ENCODE results near the gene LGALS12.

The LGALS12 gene

GRCh38 chr11:63551091-63551888 is 45.4 kb downstream of the LGALS12 start:
- no peak overlapping the region for H3K4me3 ChIP-seq (ENCODE audit: low read depth, low read length)

GRCh38 chr11:63551889-63552266 is 46.0 kb downstream of the LGALS12 start:
- no peak overlapping the region for H3K4me3 ChIP-seq (ENCODE audit: low read depth, low read length)
- no peak for DNase-seq (ENCODE audit: low read depth)
- TF ChIP-seq, protein P1, sequence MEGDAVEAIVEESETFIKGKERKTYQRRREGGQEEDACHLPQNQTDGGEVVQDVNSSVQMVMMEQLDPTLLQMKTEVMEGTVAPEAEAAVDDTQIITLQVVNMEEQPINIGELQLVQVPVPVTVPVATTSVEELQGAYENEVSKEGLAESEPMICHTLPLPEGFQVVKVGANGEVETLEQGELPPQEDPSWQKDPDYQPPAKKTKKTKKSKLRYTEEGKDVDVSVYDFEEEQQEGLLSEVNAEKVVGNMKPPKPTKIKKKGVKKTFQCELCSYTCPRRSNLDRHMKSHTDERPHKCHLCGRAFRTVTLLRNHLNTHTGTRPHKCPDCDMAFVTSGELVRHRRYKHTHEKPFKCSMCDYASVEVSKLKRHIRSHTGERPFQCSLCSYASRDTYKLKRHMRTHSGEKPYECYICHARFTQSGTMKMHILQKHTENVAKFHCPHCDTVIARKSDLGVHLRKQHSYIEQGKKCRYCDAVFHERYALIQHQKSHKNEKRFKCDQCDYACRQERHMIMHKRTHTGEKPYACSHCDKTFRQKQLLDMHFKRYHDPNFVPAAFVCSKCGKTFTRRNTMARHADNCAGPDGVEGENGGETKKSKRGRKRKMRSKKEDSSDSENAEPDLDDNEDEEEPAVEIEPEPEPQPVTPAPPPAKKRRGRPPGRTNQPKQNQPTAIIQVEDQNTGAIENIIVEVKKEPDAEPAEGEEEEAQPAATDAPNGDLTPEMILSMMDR (conservative IDR thresholded peaks at IDR 0.05; ENCODE audit: low read depth, low read length), result no peak

More at GRCh38 chr11:63551091-63551888, 45.4 kb downstream of the LGALS12 start:
- TF ChIP-seq, protein P1 (conservative IDR thresholded peaks at IDR 0.05; ENCODE audit: low read depth, low read length), result no peak
- DNase-seq (ENCODE audit: low read depth), result no peak

DNA sequence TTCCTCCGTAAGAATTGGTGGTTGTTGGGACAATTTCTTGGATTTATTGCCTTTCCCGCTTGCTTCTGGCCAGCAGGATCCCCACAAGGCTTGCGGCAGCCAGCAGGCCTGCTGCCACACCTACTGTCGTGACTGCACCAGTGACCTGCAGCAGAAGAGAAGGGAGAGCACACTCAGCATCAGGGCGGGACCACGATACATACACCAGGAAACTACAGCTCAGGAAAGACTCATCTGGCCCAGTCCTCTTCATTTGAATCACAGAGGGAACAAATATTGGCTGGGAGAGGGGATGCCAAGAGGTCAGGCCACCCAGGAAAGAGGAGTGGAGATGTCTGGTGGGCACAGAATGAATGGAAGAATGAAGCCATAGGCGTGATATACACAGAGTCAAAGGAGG is 47.0 kb downstream of the LGALS12 start:
- no peak overlapping the region for H3K4me3 ChIP-seq (ENCODE audit: low read depth, low read length)
- TF ChIP-seq, protein P1 (conservative IDR thresholded peaks at IDR 0.05; ENCODE audit: low read depth, low read length), result no peak

GRCh38 chr11:63553759-63554158 is 47.9 kb downstream of the LGALS12 start:
- H3K4me3 ChIP-seq (ENCODE audit: low read depth, low read length), result no peak overlapping the region
- peak; percentile 50 for DNase-seq (ENCODE audit: low read depth)
- TF ChIP-seq, protein P1 (conservative IDR thresholded peaks at IDR 0.05; ENCODE audit: low read depth, low read length), result no peak

More for the DNA sequence above, 47.0 kb downstream of the LGALS12 start:
- DNase-seq (ENCODE audit: low read depth), result no peak

- DNase-seq (ENCODE audit: low read depth), result no peak
- TF ChIP-seq, protein P1 (conservative IDR thresholded peaks at IDR 0.05; ENCODE audit: low read depth, low read length), result no peak
- H3K4me3 ChIP-seq (ENCODE audit: low read depth, low read length), result no peak overlapping the region
These were observed 49.0 kb downstream of the LGALS12 start for GRCh38 chr11:63554877-63555223.

- TF ChIP-seq, protein P1 (conservative IDR thresholded peaks at IDR 0.05; ENCODE audit: low read depth, low read length), result no peak
- H3K4me3 ChIP-seq (ENCODE audit: low read depth, low read length), result no peak overlapping the region
- no peak for DNase-seq (ENCODE audit: low read depth)
These were observed 50.6 kb downstream of the LGALS12 start for GRCh38 chr11:63556404-63557013.

Measured in choroid plexus epithelial cell (primary cell).